Fibroblast of skin of scalp (primary cell): Measurements from ENCODE around the gene SPATA31E1.
"Not testable (repeated sequence)": the region's sequence is repeated elsewhere in the genome, so short reads cannot be mapped to it uniquely, and the experiment has no call there.

Experiments used
- DNase-seq: peaks from one replicate; pipeline ENCODE4 v3.0.0-alpha.2; 2013

SPATA31E1 gene

GRCh38 chr9:87886210-87886932 is 3.7 kb downstream of the SPATA31E1 start:
- DNase-seq = no peak

- no peak for DNase-seq
These were observed 4.3 kb downstream of the SPATA31E1 start for GRCh38 chr9:87886933-87887505.

GRCh38 chr9:87887661-87888480 is 5.2 kb downstream of the SPATA31E1 start:
- DNase-seq = no peak

- no peak for DNase-seq
These were observed 5.8 kb downstream of the SPATA31E1 start for GRCh38 chr9:87888501-87888900.

GRCh38 chr9:87889065-87889881 is 6.6 kb downstream of the SPATA31E1 start:
- no peak for DNase-seq

- no peak for DNase-seq
These were observed 7.2 kb downstream of the SPATA31E1 start for GRCh38 chr9:87889882-87890252.

GRCh38 chr9:87890837-87891236 is 8.2 kb downstream of the SPATA31E1 start:
- DNase-seq = no peak

GRCh38 chr9:87891754-87892153 is 9.1 kb downstream of the SPATA31E1 start:
- no peak for DNase-seq

- no peak for DNase-seq
These were observed 10.3 kb downstream of the SPATA31E1 start for GRCh38 chr9:87892956-87893355.

- DNase-seq = no peak
These were observed 12.4 kb downstream of the SPATA31E1 start for GRCh38 chr9:87894998-87895625.

- no peak for DNase-seq
These were observed 14.2 kb downstream of the SPATA31E1 start for GRCh38 chr9:87896891-87897290.

GRCh38 chr9:87898151-87898550 is 15.5 kb downstream of the SPATA31E1 start:
- DNase-seq = no peak

- DNase-seq = not testable (repeated sequence)
These were observed 19.7 kb downstream of the SPATA31E1 start for GRCh38 chr9:87902371-87902770.

GRCh38 chr9:87909310-87910041 is 26.8 kb downstream of the SPATA31E1 start:
- DNase-seq = no peak

GRCh38 chr9:87910821-87911220 is 28.1 kb downstream of the SPATA31E1 start:
- no peak for DNase-seq

- not testable (repeated sequence) for DNase-seq
These were observed 35.0 kb downstream of the SPATA31E1 start, which contains the start of gene SPATA31C1 for GRCh38 chr9:87917662-87918061. Gene SPATA31C1 (plus strand): TSS chr9:87917962.

- not testable (repeated sequence) for DNase-seq
These were observed 36.3 kb downstream of the SPATA31E1 start for GRCh38 chr9:87919013-87919412.

- not testable (repeated sequence) for DNase-seq
These were observed 38.9 kb downstream of the SPATA31E1 start for GRCh38 chr9:87921561-87921960.

- not testable (repeated sequence) for DNase-seq
These were observed 40.3 kb downstream of the SPATA31E1 start for GRCh38 chr9:87923012-87923411.

GRCh38 chr9:87924851-87925250 is 42.2 kb downstream of the SPATA31E1 start:
- DNase-seq = not testable (repeated sequence)

GRCh38 chr9:87929152-87929551 is 46.5 kb downstream of the SPATA31E1 start:
- DNase-seq = not testable (repeated sequence)
